MM.1S (cell line): ENCODE results near the gene TJAP1.

Source experiments
- EZH2 ChIP-seq: fragments of 300-600 bp; sonication (generic); optimal IDR thresholded peaks from 2 replicates; pipeline ENCODE3; 2017; ENCODE audit warnings: low read depth, mild to moderate bottlenecking, antibody characterized with exemption, low read length, mixed read lengths
- TF ChIP-seq, protein P1 (sequence below): fragments of 300-600 bp; sonication (generic); IDR thresholded peaks from 2 replicates; pipeline ENCODE4 v1.5.1; 2016; ENCODE audit warnings: antibody characterized with exemption, low read length, mixed read lengths

- TF ChIP-seq, protein P1, sequence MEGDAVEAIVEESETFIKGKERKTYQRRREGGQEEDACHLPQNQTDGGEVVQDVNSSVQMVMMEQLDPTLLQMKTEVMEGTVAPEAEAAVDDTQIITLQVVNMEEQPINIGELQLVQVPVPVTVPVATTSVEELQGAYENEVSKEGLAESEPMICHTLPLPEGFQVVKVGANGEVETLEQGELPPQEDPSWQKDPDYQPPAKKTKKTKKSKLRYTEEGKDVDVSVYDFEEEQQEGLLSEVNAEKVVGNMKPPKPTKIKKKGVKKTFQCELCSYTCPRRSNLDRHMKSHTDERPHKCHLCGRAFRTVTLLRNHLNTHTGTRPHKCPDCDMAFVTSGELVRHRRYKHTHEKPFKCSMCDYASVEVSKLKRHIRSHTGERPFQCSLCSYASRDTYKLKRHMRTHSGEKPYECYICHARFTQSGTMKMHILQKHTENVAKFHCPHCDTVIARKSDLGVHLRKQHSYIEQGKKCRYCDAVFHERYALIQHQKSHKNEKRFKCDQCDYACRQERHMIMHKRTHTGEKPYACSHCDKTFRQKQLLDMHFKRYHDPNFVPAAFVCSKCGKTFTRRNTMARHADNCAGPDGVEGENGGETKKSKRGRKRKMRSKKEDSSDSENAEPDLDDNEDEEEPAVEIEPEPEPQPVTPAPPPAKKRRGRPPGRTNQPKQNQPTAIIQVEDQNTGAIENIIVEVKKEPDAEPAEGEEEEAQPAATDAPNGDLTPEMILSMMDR: no peak
- TF ChIP-seq EZH2: no peak
Observed at GRCh38 chr6:43460032-43460431, 17.3 kb upstream of the TJAP1 start.
